Cardiac septum (tissue), 1 donor: ENCODE measurements around the gene PLCB2. TPM values are rescaled to one million over a fixed set of nuclear protein-coding genes. Genes with fewer than 3 reads are reported as not detected.

Experiments used
- DNase-seq: peaks from one replicate; pipeline ENCODE4 v3.0.0-alpha.2; 2020; ENCODE audit warnings: low spot score
- intact Hi-C: fragments of 100-400 bp; cut with DNase I; formaldehyde crosslinking; loops from one replicate; pipeline ENCODE4 v1.14.0; 2022
- total RNA-seq: library from RNA; stranded (reverse); fragmentation: NEBNext Ultra II Directional; extraction: Animal tissue kit (Norgen Biotek cat#: 25700); gene quantifications from one replicate; pipeline ENCODE4 v1.2.1, GENCODE V29; 2021
- donor health status: DM: no; HTN: no; CAD: no.

Gene PLCB2
- total RNA-seq, 1 donor from 2014 or later, result 4.6 TPM

DNA sequence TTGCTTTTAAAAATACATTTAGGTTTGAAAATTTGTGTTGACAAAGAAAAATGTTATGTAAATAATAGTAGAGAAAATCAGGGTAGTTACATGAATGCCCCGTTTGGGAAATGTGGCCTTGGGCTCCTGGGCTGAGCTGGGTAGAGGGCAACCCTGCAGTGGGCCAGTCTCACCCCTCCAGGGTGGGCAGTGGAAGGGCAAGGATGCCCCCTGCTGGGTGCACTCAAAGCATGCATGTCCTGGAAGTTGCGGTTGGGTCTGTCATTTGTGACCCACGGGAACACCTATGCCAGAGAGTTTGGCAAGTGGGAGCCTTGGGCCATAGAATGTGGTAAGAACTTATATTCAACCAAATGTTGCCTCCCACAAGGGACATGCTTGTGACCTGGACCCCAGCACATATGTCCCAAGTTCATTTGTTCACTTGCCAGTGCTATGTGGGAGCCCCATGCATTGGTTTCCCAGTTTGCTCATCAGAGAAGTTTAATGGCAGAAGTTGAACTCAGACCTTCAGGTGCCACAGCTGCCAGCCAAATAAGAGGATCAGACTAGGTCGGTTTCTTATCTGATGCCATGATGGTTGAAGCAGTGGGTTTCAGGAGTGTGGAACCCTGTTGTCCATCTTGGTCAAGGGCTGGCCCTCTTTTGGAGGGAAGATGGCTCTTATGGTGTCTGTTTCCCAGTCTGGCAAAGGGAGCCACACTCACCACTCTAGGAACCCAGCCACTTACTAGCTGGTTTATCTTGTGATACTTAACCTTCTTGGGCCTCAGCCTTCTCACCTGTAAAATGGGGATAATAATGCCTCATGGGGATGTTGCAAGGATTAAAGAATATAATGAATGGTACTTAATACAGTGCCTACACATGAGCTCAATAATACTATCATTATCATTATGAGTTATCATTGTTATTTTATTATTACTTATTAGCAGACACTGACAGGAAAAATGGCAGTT is 2.5 kb upstream of the PLCB2 start:
- intact Hi-C loops, result loop anchor here (1.0 kb wide), 1 partner anchor 31 kb away; no protein-coding TSS in a partner anchor
- peak; percentile 89 for DNase-seq

DNA sequence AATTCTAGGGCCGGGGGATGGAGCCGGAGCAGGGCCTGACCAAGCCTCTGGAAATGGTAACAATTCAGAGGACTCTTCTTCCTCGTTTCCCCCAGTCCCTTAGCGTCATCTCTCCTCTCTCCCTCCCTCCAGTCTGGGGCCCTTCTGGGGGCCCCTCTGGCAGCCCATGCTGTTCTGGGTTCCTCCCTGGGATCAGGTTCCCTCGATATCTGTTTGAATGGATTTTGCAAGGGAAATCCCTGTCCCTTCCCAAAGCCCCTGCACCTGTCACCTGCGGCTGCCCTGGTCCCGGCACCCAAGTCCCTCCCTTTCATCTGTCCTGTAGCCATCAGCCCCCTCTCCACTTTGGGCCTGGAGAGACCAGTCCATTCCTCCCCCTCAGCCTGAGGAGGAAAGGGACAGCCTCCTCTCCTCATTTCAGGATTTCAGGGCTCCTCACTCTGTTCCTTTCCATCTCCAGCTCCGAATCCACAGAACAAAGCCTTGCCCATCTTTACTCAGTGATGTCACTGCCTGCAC is 1.7 kb upstream of the PLCB2 start:
- intact Hi-C loops, result no loop called here
- no peak for DNase-seq

DNA sequence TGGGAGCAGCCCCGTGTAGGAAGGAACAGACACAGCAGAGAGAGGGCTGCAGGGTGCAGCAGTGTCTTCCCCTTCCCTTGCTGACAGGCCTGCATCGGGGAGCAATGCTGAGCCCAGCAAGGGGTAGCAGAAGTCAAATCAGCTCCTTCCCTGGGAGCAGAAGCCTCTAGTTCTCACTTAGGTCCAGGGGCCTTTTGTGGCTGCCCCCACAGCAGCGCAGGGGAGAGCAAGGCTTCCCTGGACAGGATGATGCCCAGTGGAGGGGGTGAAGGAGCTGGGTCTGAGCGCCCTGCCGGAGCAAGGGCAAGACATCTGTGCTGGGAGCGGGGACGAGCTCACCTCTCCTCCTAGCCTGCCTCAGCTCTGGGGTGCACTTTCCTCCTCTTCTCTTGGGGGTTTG is 827 bp downstream of the PLCB2 start:
- intact Hi-C loops, result no loop called here
- no peak for DNase-seq

DNA sequence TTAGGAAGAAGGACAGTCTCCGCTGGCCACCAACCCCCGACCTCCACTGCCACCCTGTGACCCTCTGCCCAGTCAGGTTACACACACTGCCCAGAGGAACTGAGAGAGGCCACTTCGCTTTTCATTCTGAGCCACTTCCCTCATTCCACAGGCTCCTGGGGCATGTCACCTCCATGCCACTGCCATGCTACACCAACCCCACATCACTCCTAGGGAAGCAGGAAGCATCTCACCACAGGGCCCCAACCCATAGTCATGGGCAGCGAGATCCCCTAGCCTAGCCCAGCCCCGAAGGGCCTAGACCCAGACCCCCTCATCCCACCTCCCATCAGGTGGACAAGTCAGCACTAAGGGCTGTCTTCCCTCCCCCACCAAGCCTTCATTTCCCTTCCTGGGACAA is 1.4 kb downstream of the PLCB2 start:
- intact Hi-C loops, result no loop called here
- DNase-seq, result peak; percentile 84

DNA sequence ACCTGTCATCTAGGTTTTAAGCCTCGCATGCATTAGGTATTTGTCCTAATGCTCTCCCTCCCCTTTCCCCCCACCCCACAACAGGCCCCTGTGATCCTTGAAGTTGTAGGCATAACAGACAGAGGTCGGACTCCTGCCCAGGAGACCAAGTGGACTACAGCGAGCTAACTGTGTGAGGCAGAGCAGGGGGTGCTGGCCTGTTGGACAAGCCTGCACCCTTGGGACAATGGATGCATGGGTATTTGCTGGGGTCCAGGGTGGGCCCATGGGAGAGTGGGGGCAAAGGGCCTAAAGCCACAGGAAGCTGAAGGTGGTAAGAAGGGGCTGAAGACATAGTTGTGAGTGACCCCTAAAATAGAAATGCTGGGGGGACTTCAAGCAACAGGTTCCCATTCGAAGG is 2.5 kb downstream of the PLCB2 start:
- no peak for DNase-seq
- intact Hi-C loops, result no loop called here

DNA sequence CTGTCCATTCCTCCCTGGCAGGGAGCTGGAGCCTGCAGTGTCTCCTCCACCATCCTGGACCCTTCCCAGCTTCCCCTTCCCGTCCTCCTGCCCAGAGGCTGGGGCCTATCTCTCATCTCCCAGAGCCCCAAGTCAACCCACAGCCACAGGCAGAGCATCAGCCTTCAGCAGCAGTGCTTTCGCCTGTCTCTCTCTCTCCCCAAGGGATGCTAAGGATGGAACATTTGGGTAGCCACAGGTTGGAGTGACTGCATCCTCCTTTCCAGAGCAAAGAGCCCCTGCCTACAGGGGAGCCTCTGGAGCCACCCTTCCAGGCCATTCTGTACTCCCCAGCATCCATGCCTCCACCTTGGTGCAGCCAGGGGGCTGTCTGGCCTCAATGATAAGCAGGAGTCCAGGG is 4.2 kb downstream of the PLCB2 start:
- DNase-seq, result no peak
- intact Hi-C loops, result no loop called here

DNA sequence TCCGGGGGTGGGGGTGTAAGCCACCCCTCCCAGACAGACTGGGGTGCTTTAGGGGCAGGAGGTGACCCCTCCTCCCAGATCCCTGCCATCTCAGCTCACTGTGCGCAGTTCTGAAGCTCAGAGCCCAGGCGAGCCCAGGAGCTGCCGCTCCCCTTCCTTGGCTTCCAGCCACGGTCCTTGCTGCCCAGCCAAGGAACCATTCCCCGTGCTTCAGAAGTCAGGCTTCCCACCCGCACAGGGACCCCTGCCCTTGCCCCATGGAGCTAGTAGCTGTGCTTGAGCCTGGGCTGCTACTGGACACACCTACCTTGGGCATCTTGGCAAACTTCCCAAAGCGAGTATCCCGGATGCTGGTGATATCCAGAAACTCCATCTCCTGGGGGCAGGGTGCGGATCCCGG is 4.8 kb downstream of the PLCB2 start:
- intact Hi-C loops, result no loop called here
- DNase-seq, result no peak

DNA sequence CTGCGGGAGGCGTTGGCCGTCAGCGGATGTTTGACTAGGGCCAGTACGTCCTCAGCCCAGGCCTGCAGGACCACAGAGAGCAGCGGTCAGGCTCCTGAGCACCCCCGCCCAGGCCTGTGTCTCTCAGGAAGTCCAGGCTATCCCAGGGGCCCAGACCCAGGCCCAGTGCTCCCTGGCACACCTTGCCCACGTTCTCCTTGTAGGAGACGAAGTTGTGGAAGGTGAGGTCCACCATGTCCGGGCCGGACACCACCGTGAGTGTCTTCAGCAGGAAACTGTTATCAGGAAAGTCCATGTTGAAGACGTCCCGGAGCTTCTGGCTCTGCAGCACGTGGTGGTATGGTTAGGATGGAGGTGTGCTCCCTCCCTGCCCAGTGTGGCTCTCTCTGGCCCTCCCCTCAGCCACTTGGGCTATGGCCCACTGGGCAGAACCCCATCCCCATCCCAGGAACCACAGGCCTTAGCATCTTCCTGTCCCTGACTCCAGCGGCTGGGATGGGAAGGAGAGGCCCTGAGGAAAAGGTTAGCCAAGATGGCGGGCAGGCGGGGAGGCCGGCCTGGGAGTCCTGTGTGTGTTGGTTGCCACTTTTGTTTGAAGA is 5.3 kb downstream of the PLCB2 start:
- intact Hi-C loops, result no loop called here
- DNase-seq, result no peak

DNA sequence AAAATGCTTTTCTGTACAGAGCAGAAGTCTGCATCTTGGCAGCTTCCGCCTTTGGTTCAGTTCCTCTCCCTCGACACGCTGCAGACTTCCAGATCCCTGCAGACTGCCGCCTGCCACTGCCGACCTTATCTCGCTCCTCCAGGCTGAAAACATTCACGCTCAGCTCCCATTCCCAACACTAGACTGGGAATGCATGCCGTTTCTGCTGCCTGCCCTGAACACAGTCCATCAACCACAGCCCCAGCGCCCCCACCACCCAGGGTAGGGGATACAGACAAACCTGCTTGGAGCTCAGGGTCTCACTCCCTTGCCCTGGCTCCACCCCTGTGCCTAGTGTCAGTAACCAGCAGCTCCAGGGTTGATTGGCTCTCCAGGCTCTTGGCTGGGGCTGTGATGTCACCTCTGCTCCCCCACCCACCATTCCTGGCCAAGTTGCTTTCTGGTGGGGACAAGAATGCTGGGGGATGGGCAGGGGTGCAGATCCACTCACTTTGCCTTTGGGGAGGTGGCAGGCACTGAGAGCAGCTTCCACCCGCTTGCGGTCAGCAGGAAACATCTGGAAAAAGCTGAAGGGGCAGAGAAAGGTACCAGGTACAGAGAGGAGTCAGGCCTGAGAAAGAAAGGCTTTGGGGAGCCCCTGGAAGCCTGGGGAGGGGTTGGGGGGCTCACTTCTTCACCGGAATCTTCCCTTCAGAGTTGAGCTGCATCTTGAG is 6.1 kb downstream of the PLCB2 start:
- DNase-seq, result no peak
- intact Hi-C loops, result no loop called here

DNA sequence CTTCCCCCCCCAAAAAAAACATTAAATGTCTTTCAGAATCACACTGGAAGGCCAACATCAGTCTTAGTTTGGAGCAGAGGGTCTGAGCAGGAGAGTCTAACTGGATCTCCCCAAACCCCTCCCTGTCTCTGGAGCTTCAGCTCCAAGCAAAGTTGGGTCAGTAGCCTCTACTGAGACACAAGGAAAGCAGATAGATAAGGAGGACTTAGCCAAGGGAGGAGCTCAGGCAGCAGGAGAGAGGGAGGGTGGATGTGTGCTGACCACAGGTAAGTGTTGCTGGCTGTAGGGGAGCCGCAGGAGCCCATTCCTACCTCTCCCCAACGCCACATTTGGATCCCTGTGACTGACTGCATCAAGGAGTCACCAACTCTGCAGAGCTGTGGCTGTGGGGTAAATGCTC is 7.0 kb downstream of the PLCB2 start:
- no peak for DNase-seq
- intact Hi-C loops, result no loop called here

DNA sequence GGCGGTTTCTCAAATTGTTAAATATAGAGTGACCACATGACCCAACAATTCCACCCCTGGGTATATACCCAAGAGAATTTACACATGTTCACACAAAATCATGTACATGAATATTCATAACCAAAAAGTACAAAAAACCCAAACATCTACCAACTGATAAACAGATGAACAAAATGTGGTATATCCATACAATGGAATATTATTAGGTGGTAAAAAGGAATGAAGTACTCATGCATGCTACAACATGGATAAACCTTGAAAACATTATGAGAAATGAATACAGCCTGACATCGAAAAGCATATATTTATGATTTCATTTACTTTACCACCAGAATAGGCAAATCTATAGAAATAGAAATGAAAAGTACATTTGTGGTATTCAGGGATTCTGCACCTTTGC is 7.4 kb downstream of the PLCB2 start:
- no peak for DNase-seq
- intact Hi-C loops, result no loop called here

DNA sequence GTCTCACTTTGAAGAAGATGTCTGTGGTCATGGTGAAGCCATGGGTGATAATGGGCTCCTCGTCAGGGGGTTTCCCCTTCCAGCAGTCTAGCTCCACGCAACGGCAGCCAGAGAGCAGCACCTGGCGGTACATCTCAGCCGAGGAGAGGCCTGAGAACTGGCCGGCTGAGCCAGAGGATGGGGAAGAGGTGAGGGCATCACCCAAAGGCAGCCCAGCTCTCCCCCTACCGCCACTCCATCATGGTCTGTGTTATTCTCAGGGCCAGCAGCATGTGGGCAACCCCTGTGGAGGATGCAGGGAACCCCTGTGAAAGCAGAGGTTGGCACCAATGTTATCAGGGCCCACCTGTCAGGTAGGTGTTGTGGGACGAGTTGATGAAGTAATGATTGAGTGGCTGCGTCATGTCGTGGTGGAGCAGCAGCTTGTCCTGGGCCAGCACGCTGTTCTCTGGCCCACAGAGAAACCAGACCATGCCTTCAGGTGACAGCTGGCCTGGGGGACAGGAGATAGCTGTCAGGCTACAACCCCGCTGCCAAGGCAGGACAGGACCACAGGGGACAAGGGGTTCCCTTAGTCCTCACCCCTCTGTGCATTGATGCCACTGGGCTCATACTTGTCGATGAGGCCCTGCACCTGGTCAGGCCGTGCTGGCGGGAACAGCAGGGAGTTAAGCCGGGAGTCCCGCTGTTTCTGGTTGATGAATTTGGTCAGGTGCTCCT is 9.4 kb downstream of the PLCB2 start:
- intact Hi-C loops, result no loop called here

DNA sequence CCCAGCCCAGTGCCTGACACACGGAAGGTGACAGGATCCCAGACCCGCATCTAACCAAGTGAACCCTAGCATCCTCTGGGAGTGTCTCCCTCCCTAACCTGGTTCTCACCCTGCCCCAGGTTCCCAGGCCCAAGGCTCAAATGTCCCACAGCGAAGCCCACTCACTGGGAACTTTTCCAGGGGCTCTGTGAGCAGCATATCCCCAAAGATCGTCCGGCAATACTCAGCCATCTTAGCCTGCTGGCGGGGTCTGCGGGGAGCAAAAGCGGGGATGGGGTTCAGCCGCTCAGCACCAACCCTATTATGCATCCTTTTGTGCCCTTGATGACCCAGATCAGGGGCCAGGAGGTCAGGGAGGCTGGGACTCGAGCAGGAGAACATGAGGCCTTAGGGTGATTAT is 10.4 kb downstream of the PLCB2 start:
- DNase-seq, result no peak
- intact Hi-C loops, result no loop called here

More for the DNA sequence above, 9.4 kb downstream of the PLCB2 start:
- DNase-seq, result no peak

DNA sequence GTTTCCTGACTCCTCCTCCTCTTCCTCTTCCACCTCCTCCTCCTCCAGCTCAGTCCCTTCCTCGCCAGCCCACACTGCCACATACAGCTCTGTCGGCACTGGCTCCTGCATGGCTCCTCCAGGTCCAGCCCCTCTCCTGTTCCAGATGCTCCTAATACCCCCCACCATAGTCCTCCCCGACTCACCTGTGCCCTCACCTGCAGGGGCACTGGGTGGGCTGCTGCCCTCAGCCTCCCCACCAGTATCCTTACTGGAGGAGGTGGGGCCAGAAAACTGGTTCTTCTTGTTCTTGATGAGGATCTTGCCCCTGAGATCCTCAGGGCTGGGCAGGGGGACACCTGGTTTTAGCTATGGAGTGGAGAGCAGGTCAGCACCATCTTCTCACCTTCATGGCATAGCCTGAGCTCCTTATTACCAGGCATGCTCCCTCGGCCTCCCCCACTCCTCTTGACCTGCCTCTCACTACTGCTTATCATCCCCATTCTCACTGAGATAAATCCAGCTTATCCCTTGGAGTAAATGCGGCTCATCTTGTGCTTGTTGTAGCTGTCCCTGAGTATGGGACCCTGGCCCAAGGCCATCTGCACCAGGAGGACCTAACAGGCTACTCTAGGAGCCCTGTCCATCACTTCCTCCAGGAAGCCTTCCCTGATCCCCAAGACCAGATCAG is 11.0 kb downstream of the PLCB2 start:
- intact Hi-C loops, result no loop called here
- no peak for DNase-seq

DNA sequence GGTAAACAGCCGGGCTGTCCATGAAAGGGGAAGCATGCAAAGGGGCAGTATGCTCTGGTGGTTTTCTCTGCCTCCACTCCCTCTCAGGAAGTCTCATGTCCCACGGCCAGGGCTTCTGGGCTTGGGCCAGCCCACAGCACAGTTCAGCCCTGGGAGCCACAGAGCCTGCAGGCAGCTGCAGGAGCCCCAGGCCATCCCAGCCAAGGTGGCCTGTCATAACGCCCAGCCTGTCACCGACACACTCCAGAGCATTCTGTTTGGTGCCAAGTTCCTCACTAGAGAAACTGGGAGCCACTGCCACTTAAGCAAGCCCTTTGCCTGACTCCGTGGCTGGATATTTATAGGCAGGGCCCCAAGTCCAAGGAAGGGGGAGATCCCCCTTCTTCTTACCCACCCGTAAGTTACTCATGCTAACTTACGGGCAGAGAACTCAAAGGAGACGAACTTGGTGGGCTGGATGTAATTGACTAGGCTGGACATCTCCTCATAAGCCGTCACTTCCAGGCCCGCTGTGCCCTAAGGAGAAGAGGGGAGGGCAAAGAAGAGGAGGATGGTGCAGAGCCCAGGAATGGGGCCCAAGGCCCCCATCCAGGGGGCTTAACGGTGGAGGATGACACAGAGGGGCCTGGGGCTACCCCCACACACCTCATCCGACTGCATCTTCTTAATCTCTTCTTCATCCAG is 11.7 kb downstream of the PLCB2 start:
- peak; percentile 84 for DNase-seq
- intact Hi-C loops, result no loop called here

DNA sequence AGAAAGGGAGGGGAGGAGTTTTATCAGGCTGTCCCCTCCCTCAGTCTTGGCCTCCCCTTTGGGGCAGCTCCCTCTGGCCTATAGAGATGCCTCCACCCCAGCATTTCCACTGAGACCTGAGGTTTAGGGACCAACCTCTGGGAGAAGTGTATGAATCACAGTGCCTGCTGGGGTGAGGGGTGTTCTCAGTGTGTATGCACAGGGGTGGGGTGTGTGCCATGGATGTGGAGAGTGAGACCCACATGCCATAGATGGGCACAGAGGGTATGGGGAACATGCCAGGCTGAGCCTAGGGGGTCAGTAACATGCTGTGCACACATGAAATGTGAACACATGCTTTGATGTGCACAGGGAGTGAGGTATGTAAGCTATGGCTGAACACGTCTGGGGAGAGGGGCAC is 12.4 kb downstream of the PLCB2 start:
- intact Hi-C loops, result no loop called here
- DNase-seq, result no peak

DNA sequence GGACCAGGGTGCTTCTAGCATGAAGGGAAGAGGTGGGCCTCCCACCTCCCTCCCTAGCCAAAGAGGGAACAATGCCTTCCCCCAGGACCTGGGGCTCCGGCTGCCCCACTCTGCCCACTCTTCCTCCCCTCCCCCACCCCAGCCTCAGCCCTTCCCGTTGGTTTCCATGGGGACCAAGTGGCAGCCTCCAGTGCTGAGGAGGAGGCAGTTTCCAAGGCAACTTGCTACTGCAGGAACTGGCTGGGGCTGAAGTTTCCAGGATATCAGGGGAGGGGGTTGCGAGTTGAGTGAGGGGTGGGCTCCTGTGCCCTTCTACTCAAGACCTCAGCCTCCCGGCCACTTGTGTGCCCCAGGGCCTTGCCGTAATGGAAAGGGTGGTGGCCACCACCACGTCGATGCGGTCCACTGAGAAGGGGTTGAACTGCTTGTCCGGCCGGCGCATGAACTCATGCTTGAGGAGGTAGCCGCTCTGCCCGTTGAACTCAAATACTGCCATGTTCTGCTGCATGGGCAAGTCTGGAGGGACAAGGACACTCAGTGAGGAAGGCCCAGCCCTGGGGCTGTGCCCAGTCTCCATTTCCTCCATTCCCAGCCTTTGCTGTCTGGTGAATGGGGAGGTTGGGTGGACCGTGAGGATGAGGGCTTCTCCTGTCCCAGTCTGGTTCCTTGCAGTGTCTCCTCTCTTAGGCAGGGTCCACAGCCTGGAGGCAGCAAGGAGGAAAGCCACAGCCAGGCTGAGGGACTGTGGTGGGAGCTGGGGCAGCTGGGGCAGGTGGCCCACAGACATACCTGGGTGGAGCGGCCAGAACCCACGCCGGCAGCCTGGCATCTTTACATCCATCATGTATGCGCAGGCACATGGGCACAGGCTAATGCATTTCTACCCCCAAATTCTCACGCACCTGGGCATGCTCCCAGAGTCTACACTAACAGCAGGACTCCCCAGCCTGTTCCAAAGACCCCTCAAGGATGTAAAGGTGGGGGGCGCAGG is 13.5 kb downstream of the PLCB2 start:
- intact Hi-C loops, result no loop called here
- DNase-seq, result no peak
